Upper lobe of left lung (tissue), 6 donors: ENCODE data around the gene TPR. TPM values are rescaled to one million over a fixed set of nuclear protein-coding genes. Genes with fewer than 3 reads are reported as not detected.

ENCODE experiments used
- ATAC-seq, 2 donors: fragments of 200-7000 bp; cut with Tn5 transposase; one replicate each; pipeline ENCODE4 v1.9.1; 2022; ENCODE audit warnings: mild to moderate bottlenecking in 2 of 2, moderate library complexity in 2 of 2; ENCODE audit not compliant: low FRiP score in 2 of 2
- DNase-seq, 2 donors: peaks; one replicate each; pipeline ENCODE4 v3.0.0-alpha.2; 2019 to 2020
- H3K27ac ChIP-seq, 4 donors: fragments of 200-600 bp; sonication (generic); one replicate each; pipeline ENCODE4 v1.5.1; 2016 to 2019
- H3K27me3 ChIP-seq, 4 donors: fragments of 200-600 bp; sonication (generic); one replicate each; pipeline ENCODE4 v1.5.1; 2017 to 2019
- H3K36me3 ChIP-seq, 4 donors: fragments of 200-600 bp; sonication (generic); one replicate each; pipeline ENCODE4 v1.5.1; 2016 to 2019
- H3K4me1 ChIP-seq, 4 donors: fragments of 200-600 bp; sonication (generic); one replicate each; pipeline ENCODE4 v1.5.1; 2018 to 2019
- H3K4me3 ChIP-seq, 4 donors: fragments of 200-600 bp; sonication (generic); one replicate each; pipeline ENCODE4 v1.5.1; 2017 to 2019; ENCODE audit warnings: mild to moderate bottlenecking in 2 of 4, moderate library complexity in 1 of 4
- H3K9me3 ChIP-seq, 4 donors: fragments of 200-600 bp; sonication (generic); one replicate each; pipeline ENCODE4 v1.5.1; 2018 to 2019
- CTCF ChIP-seq, 6 experiments: fragments of 450-650 bp in 4 of 6; fragments of 200-600 bp in 2 of 6; sonication (generic) in 2 of 6; IDR thresholded peaks; one replicate each; pipeline ENCODE4 v1.5.1; 2016 to 2019; ENCODE audit warnings: antibody characterized with exemption in 6 of 6
- EP300 ChIP-seq, 4 donors: sonication (generic); formaldehyde crosslinking; IDR thresholded peaks; one replicate each; pipeline ENCODE4 v1.5.1; 2017; ENCODE audit warnings: antibody characterized with exemption in 4 of 4, control low read depth in 2 of 4
- POLR2A ChIP-seq, 4 donors: fragments of 450-650 bp; IDR thresholded peaks; one replicate each; pipeline ENCODE4 v1.5.1; 2016 to 2017; ENCODE audit warnings: antibody characterized with exemption in 4 of 4, mild to moderate bottlenecking in 2 of 4
- POLR2AphosphoS5 ChIP-seq, 2 donors: sonication (generic); formaldehyde crosslinking; IDR thresholded peaks; one replicate each; pipeline ENCODE4 v1.5.1; 2017; ENCODE audit warnings: antibody characterized with exemption in 2 of 2
- WGBS, 2 donors: methylation state at CpG; one replicate each; pipeline ENCODE4 v1.1.5; 2017 to 2018; 5-methylcytosine and 5-hydroxymethylcytosine counted together
- total RNA-seq, 6 donors: library from RNA; depleted of rRNA in 4 of 6; stranded (reverse); fragments of >200 nt in 4 of 6; gene quantifications; one replicate each; pipeline versions ENCODE4 v1.1.0 to v1.2.1, GENCODE V29; 2016 to 2021
- donor health status: DM: no; HTN: no; CAD: no; lungs with moderate emphysema.
- donor health status: DM: no; HTN: yes; CAD: no; lungs with severe emphysema.

TPR gene
- 100 to 1,000 TPM in 2 of 6 donors, 10 to 100 TPM in 4; 42.2 to 132 (median 82.3) TPM for total RNA-seq

- TF ChIP-seq EP300 (IDR thresholded peaks at IDR 0.05) (peak in 2 of 4 donors; percentile 19 to 28), POLR2A (IDR thresholded peaks at IDR 0.05) (peak in 3 of 4 donors; percentile 65 to 82 (median 81)), CTCF (IDR thresholded peaks at IDR 0.05) (peak; percentile 74 to 98 (median 97)), POLR2AphosphoS5 (IDR thresholded peaks at IDR 0.05) (peak; percentile 69 to 88)
Measured at GRCh38 chr1:186375152-186375928, at the start of gene TPR, which contains the start of gene ODR4. Gene TPR, minus strand, starts transcription at chr1:186375253. Its CDS starts 225 bp downstream, at chr1:186375028. Gene ODR4, plus strand, starts transcription at chr1:186375838. Its CDS starts 3,948 bp downstream, at chr1:186379786.

GRCh38 chr1:186424539-186424938 lies 49.5 kb upstream of the TPR start:
- TF ChIP-seq POLR2A (IDR thresholded peaks at IDR 0.05) = no peak
- TF ChIP-seq POLR2AphosphoS5 (IDR thresholded peaks at IDR 0.05) = peak in 1 of 2 donors; percentile 26
- Histone ChIP-seq H3K27ac (no peak overlapping the region), H3K4me3 (no peak overlapping the region), H3K4me1 (no peaks in the 10 kb centered on the region), H3K9me3 (no peaks in the 10 kb centered on the region), H3K36me3 (peaks cover 0 to 16% (median under 1%) of the 10 kb centered on the region in 4 donors), H3K27me3 (no peaks in the 10 kb centered on the region)
- no peak for ATAC-seq
- DNase-seq = no peak
- WGBS, 2 donors = 59 to 81% methylated on average over 2 of the region's 2 CpGs

More at GRCh38 chr1:186375152-186375928, at the start of gene TPR, which contains the start of gene ODR4:
- peak within 1 kb of the TSS; percentile 96 to 98 (median 97) for H3K27ac ChIP-seq
- ATAC-seq (peak; percentile 96 to 98), DNase-seq (peak; percentile 98 to 99)
- H3K36me3 ChIP-seq = peaks cover 3 to 33% (median 11%) of the 10 kb centered on the region in 4 donors
- 0% methylated on average over 28 to 49 of the region's 60 CpGs for WGBS, 2 donors
- no peaks in the 10 kb centered on the region for H3K9me3 ChIP-seq
- H3K27me3 ChIP-seq = no peaks in the 10 kb centered on the region
- H3K4me3 ChIP-seq = peak within 1 kb of the TSS; percentile 76 to 88 (median 86)
- H3K4me1 ChIP-seq = peaks cover 16 to 25% (median 23%) of the 10 kb centered on the region in 4 donors

GRCh38 chr1:186421446-186421845 lies 46.4 kb upstream of the TPR start:
- peaks cover 0 to 32% (median 9%) of the 10 kb centered on the region in 4 donors for H3K36me3 ChIP-seq
- H3K27ac ChIP-seq = peak overlapping the region in 1 of 4 donors; percentile 38
- H3K27me3 ChIP-seq = no peaks in the 10 kb centered on the region
- ATAC-seq (no peak), DNase-seq (no peak)
- no peaks in the 10 kb centered on the region for H3K9me3 ChIP-seq
- WGBS, 2 donors = 81 to 84% methylated on average over 6 of the region's 6 CpGs
- TF ChIP-seq POLR2A (IDR thresholded peaks at IDR 0.05) (no peak), CTCF (IDR thresholded peaks at IDR 0.05) (no peak), EP300 (IDR thresholded peaks at IDR 0.05) (no peak), POLR2AphosphoS5 (IDR thresholded peaks at IDR 0.05) (no peak)
- H3K4me1 ChIP-seq = no peaks in the 10 kb centered on the region
- no peak overlapping the region for H3K4me3 ChIP-seq

GRCh38 chr1:186420923-186421322 lies 45.9 kb upstream of the TPR start:
- Histone ChIP-seq H3K4me3 (no peak overlapping the region), H3K27me3 (no peaks in the 10 kb centered on the region), H3K4me1 (no peaks in the 10 kb centered on the region), H3K27ac (peak overlapping the region in 1 of 4 donors; percentile 38), H3K9me3 (no peaks in the 10 kb centered on the region), H3K36me3 (peaks cover 0 to 32% (median 9%) of the 10 kb centered on the region in 4 donors)
- TF ChIP-seq CTCF (IDR thresholded peaks at IDR 0.05) (no peak), POLR2AphosphoS5 (IDR thresholded peaks at IDR 0.05) (no peak), POLR2A (IDR thresholded peaks at IDR 0.05) (no peak), EP300 (IDR thresholded peaks at IDR 0.05) (no peak)
- ATAC-seq = no peak
- no peak for DNase-seq
- WGBS, 2 donors = 71 to 86% methylated on average over 1 of the region's 1 CpG

GRCh38 chr1:186420311-186420710 lies 45.3 kb upstream of the TPR start:
- Histone ChIP-seq H3K4me1 (no peaks in the 10 kb centered on the region), H3K36me3 (peaks cover 0 to 35% (median 9%) of the 10 kb centered on the region in 4 donors), H3K27ac (peak overlapping the region in 1 of 4 donors; percentile 38), H3K4me3 (no peak overlapping the region), H3K9me3 (no peaks in the 10 kb centered on the region), H3K27me3 (no peaks in the 10 kb centered on the region)
- ATAC-seq (no peak), DNase-seq (no peak)
- no peak for TF ChIP-seq POLR2AphosphoS5 (IDR thresholded peaks at IDR 0.05)
- TF ChIP-seq POLR2A (IDR thresholded peaks at IDR 0.05) = no peak
- TF ChIP-seq EP300 (IDR thresholded peaks at IDR 0.05) = no peak
